Measurements from ENCODE around the gene CSRP3.
A peak's percentile ranks its signal among the peaks of the same experiment; 100 is the strongest.

Gene CSRP3

DNA sequence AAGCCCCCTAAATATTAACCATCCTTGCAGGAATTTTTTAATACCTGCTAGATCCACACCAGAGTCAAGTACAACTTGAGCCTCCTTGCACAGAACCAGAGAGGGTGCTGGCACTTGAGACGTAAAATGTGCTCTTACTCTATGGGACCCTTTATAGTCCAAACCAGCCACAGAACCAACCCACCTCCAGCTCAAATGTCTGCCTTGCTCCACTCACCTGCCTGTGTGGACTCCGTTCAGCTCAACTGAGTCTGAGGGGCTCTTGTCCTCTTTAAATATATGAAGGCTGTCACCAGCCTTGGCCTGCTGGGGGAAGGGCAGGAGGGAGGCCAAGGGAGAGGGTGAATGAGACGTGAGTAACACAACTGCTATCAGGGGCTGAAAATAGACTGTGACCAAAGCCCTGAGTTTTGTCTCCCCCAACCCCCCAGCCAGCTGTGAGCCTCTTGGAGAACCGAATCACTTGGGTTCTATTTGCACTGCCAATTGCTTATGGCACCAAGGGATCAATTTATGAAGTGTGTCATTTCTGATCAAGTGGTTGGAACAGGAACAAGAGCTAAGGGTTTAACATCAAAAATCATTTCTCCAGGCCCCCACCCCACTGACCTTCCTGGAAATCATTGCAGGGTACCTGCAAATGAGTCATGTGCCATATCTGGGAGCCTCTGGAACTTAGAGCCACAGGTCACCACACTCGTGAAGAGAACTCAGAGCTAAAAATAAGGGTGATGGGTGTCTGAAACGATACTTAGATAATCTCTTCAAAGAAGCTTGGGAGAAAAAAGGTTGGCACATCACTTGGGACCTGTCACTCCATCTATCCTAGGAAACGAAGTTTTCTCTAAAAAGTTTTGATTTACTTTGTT lies at the start of gene CSRP3:
Gene CSRP3 (minus strand): TSS at position 247 of the 869 bp plus-strand sequence. CDS start 9,535 bp downstream, outside the sequence.
- Histone ChIP-seq H3K79me2 (ENCODE audit: insufficient read depth, low read length) (no peaks in the 10 kb centered on the region), H3K9me2 (replicated peaks; ENCODE audit: low read depth, low read length) (no peaks in the 10 kb centered on the region), H3K27me3 (ENCODE audit: insufficient read depth, low read length, poor library complexity, severe bottlenecking) (no peaks in the 10 kb centered on the region), H3K4me3 (ENCODE audit: low read length, poor library complexity, severe bottlenecking) (peak within 1 kb of the TSS; percentile 52), H4K20me1 (ENCODE audit: insufficient read depth, low read length, poor library complexity, severe bottlenecking) (no peaks in the 10 kb centered on the region), H3F3A (ENCODE audit: low read depth) (peaks cover 30% of the 10 kb centered on the region), H3K36me3 (ENCODE audit: insufficient read depth, low read length) (no peaks in the 10 kb centered on the region; the same call in 1 of the 2 replicates), H3K4me2 (ENCODE audit: low read depth, low read length, poor library complexity, severe bottlenecking) (peak within 1 kb of the TSS; percentile 72), H2AFZ (ENCODE audit: low read length) (no peak within 1 kb of the TSS), H3K9me3 (ENCODE audit: insufficient read depth, low read depth, low read length) (peaks cover 9% of the 10 kb centered on the region), H3K4me1 (ENCODE audit: insufficient read depth, low read length, poor library complexity, severe bottlenecking) (peaks cover 82% of the 10 kb centered on the region), H3K9ac (ENCODE audit: low read depth, low read length, poor library complexity, severe bottlenecking) (peak within 1 kb of the TSS; percentile 75)
- TF ChIP-seq, protein P1, sequence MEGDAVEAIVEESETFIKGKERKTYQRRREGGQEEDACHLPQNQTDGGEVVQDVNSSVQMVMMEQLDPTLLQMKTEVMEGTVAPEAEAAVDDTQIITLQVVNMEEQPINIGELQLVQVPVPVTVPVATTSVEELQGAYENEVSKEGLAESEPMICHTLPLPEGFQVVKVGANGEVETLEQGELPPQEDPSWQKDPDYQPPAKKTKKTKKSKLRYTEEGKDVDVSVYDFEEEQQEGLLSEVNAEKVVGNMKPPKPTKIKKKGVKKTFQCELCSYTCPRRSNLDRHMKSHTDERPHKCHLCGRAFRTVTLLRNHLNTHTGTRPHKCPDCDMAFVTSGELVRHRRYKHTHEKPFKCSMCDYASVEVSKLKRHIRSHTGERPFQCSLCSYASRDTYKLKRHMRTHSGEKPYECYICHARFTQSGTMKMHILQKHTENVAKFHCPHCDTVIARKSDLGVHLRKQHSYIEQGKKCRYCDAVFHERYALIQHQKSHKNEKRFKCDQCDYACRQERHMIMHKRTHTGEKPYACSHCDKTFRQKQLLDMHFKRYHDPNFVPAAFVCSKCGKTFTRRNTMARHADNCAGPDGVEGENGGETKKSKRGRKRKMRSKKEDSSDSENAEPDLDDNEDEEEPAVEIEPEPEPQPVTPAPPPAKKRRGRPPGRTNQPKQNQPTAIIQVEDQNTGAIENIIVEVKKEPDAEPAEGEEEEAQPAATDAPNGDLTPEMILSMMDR (conservative IDR thresholded peaks at IDR 0.05; ENCODE audit: low read length), result no peak
- TF ChIP-seq EZH2phosphoT487 (IDR thresholded peaks at IDR 0.05; ENCODE audit: borderline replicate concordance), result no peak

DNA sequence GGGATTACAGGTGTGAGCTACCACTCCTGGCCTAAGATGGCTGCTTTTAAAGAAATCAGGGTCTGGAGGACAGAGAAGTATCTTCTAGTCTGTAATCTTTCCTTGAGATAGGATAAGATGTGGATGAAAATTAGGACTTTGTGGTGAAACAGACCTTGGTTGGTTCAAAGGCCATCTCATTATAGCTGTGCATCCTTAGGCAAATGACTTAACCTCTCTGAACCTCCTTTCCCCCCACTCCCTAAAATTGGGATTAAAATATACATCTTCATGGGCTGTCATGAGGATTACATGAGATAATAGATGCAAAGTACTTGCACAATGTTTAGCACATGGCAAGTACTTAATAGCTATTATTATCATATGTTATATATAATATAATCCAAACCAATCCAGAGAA lies 49.8 kb upstream of the CSRP3 start:
- no peak overlapping the region for H3K9ac ChIP-seq (ENCODE audit: low read depth, low read length, poor library complexity, severe bottlenecking)
- no peaks in the 10 kb centered on the region for H3K36me3 ChIP-seq (ENCODE audit: insufficient read depth, low read length)
- H2AFZ ChIP-seq (ENCODE audit: low read length), result no peak overlapping the region
- H3K4me2 ChIP-seq (ENCODE audit: low read depth, low read length, poor library complexity, severe bottlenecking), result no peak overlapping the region
- H3K9me3 ChIP-seq (ENCODE audit: insufficient read depth, low read depth, low read length), result 0 out of 2 replicates have a peak, but pooled peaks cover 4% of the 10 kb centered on the region
- H3K27me3 ChIP-seq (ENCODE audit: insufficient read depth, low read length, poor library complexity, severe bottlenecking), result no peaks in the 10 kb centered on the region
- H3K79me2 ChIP-seq (ENCODE audit: insufficient read depth, low read length), result no peaks in the 10 kb centered on the region
- TF ChIP-seq EZH2phosphoT487 (IDR thresholded peaks at IDR 0.05; ENCODE audit: borderline replicate concordance), result no peak
- TF ChIP-seq, protein P1 (conservative IDR thresholded peaks at IDR 0.05; ENCODE audit: low read length), result no peak
- no peaks in the 10 kb centered on the region for H3K9me2 ChIP-seq (replicated peaks; ENCODE audit: low read depth, low read length)
- H4K20me1 ChIP-seq (ENCODE audit: insufficient read depth, low read length, poor library complexity, severe bottlenecking), result no peaks in the 10 kb centered on the region
- peaks cover 4% of the 10 kb centered on the region for H3K4me1 ChIP-seq (ENCODE audit: insufficient read depth, low read length, poor library complexity, severe bottlenecking)
- no peak overlapping the region for H3K4me3 ChIP-seq (ENCODE audit: low read length, poor library complexity, severe bottlenecking)
- no peaks in the 10 kb centered on the region for H3F3A ChIP-seq (ENCODE audit: low read depth)

- Histone ChIP-seq H3K4me1 (ENCODE audit: insufficient read depth, low read length, poor library complexity, severe bottlenecking) (peaks cover 34% of the 10 kb centered on the region), H3K36me3 (ENCODE audit: insufficient read depth, low read length) (no peaks in the 10 kb centered on the region), H4K20me1 (ENCODE audit: insufficient read depth, low read length, poor library complexity, severe bottlenecking) (no peaks in the 10 kb centered on the region), H3K9me3 (ENCODE audit: insufficient read depth, low read depth, low read length) (0 out of 2 replicates have a peak, but pooled peaks cover 4% of the 10 kb centered on the region), H3F3A (ENCODE audit: low read depth) (peaks cover 4% of the 10 kb centered on the region; the same call in 1 of the 2 replicates), H3K79me2 (ENCODE audit: insufficient read depth, low read length) (peaks cover 15% of the 10 kb centered on the region), H3K4me3 (ENCODE audit: low read length, poor library complexity, severe bottlenecking) (no peak overlapping the region), H3K4me2 (ENCODE audit: low read depth, low read length, poor library complexity, severe bottlenecking) (no peak overlapping the region), H3K27me3 (ENCODE audit: insufficient read depth, low read length, poor library complexity, severe bottlenecking) (no peaks in the 10 kb centered on the region), H3K9ac (ENCODE audit: low read depth, low read length, poor library complexity, severe bottlenecking) (no peak overlapping the region), H3K9me2 (replicated peaks; ENCODE audit: low read depth, low read length) (no peaks in the 10 kb centered on the region), H2AFZ (ENCODE audit: low read length) (no peak overlapping the region)
- no peak for TF ChIP-seq EZH2phosphoT487 (IDR thresholded peaks at IDR 0.05; ENCODE audit: borderline replicate concordance)
- TF ChIP-seq, protein P1 (conservative IDR thresholded peaks at IDR 0.05; ENCODE audit: low read length), result no peak
These were observed 45.0 kb upstream of the CSRP3 start for GRCh38 chr11:19246816-19247215.

Measured in Loucy (cell line).